Measurements from ENCODE around the gene CCDC102A.
A peak's percentile ranks its signal among the peaks of the same experiment; 100 is the strongest.

CCDC102A gene

DNA sequence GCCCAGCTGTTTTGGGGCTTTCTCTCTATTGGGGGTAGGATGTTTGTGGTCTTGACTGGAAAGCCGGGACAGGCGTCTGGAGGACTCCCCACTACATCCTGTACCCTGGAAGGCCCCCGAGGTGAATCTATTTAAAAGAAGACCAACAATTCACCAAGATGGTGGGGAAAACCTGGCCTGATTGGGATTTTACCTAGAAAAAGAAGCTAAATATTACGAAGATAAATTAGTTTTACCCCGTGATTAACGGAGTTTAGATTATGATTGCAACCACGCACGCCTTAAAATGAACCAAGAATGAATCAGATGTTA, 779 bp upstream of the CCDC102A start:
- no peak for DNase-seq (ENCODE audit: low spot score)

DNA sequence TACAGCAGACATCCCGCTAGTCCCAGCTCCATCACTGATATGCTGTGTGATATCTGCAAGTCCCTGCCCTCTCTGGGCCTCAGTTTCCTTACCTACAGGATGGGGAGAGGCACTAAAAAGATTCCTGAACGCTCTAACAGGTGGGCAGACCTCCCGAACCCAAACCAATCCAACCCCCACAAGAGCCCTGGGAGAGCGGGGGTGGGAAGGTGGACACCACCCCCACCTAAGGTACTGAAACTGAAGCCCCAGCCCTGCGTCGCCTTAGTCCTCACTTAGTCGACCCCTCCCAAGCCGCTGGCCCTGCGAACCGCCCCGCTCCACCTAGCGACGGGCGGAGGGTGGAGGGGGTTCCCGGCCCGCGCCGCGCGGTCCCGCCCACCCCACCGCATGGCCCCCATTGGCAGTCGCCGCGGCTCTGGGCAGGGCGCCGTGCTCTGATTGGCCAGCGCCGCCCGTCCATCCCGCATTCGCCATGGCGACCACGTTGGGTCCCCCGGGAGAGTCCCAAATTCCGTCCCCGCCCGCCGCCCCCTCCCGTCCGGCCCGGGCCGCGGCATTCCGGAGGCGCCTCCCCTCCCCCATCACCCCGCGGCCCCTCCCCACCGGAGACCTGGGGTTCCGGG, 578 bp downstream of the CCDC102A start:
- peak; percentile 99 for DNase-seq (ENCODE audit: low spot score)

GRCh38 chr16:57534881-57535658, 1.3 kb downstream of the CCDC102A start:
- no peak for DNase-seq (ENCODE audit: low spot score)

DNA sequence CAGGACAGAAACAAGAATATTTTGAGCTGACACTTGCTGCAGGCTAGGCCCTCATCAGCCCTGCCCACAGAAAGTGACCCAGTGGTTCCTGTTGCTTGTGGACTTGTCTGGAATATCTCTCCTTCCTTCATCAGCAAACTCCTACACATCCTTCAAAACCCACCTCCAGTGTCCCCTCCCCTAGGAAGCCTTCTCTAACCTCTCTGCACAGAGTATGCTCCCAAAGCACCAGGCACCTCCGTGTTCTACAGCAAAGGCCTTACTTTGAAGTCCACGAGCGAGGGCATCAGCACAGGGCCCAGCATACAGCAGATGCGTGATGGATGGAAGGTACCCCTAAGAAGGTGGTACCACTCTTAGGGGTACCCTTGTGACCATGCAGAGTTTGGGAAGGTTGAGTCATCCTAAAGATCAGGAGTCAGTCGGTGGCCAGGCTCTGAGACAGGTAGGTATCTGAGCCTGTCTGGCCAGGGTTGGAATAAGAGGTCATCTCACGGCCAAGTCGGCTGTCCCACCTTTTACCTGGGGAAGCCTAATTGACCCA, 2.0 kb downstream of the CCDC102A start:
- no peak for DNase-seq (ENCODE audit: low spot score)

- no peak for DNase-seq (ENCODE audit: low spot score)
Measured at GRCh38 chr16:57533431-57534336, 2.7 kb downstream of the CCDC102A start.

- no peak for DNase-seq (ENCODE audit: low spot score)
Measured at GRCh38 chr16:57532266-57532625, 4.1 kb downstream of the CCDC102A start.

- no peak for DNase-seq (ENCODE audit: low spot score)
Measured at GRCh38 chr16:57531635-57532265, 4.6 kb downstream of the CCDC102A start.

GRCh38 chr16:57531253-57531575, 5.2 kb downstream of the CCDC102A start:
- no peak for DNase-seq (ENCODE audit: low spot score)

- no peak for DNase-seq (ENCODE audit: low spot score)
Measured at GRCh38 chr16:57530522-57531252, 5.7 kb downstream of the CCDC102A start.

DNA sequence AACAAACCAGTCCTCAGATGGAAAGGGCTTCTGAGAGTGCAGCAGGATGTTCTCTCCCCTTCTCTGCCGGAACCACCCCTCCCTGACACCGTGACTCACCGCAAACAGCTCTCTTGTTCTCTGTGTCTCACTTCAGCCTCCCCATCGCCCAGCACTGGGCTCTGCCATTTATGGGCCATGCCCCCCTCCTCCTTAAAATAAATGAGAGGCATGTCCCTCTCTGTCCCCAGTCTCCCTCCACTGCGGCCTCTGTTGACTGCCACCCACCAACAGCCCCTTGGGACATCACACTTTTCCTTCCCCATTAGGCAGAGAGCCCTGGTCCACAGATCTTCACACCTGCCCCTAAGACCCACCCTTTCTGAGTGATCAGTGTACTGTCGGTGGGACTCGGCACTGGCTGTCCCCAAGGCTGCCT, 6.3 kb downstream of the CCDC102A start:
- DNase-seq (ENCODE audit: low spot score): peak; percentile 67

DNA sequence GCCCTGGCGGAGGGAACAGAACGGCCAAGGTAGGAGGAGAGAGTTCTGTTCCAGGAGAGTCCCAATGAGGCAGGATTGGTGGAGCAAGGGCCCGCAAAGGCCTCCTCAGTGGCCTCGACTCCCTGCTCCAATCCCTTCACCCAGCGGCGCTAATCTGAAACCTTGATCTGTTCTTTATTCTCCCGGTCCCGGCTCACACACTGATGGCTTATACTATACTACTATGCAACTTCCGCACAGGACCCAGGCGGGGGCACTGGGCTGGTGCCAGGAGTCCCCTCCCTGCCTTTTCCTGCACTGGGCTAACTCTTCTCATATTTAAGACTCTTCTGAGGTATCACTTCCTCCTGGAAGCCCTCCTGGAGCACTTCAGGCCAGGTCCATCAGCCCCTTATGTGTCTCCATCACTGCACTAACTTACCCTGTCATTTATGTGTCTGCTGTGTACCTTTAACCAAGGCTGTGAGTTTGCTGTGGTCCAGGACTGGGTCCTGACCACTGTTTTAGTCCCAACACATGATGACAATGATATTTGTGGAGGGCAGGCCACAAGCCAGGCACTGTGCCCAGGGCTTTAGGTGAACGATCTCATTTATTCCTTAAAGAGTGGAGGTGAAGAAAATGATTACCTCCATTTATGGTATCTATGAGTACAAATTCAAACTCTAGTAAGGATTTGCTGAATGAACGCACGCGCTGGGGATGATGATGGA, 6.8 kb downstream of the CCDC102A start:
- no peak for DNase-seq (ENCODE audit: low spot score)

GRCh38 chr16:57528499-57529390, 7.6 kb downstream of the CCDC102A start:
- DNase-seq (ENCODE audit: low spot score): no peak

DNA sequence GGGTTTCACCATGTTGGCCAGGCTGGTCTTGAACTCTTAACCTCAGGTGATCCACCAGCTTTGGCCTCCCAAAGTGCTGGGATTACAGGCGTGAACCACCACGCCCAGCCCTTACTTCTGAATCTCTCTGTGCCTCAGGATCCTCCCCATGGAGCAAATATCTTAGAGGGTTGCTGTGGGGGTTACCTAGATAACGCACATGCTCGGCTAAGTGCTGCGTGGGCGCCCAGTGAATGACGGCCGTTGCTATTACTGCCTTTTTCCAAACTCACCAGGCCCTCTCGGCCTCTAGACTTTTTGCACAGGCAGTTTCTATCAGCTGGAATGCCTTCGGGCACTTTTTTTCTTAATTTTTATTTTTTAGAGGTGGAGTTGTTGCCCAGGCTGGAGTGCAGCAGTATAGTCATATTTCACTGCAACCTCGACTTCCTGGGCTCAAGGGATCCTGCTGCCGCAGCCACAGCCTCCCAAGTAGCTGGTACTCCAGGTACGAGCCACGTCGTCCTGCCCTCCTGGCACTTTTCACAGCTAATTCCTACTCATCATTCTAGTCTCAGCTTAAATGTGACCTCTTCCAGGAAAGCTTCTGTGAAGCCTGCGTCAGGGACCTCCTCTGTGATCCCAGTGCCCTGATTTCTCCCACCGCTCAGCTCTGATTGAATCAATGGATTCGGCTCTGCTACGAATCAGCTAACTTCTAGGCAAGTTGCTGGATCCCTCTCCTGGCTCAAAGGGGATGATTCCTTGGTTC, 8.6 kb downstream of the CCDC102A start:
- DNase-seq (ENCODE audit: low spot score): no peak

DNA sequence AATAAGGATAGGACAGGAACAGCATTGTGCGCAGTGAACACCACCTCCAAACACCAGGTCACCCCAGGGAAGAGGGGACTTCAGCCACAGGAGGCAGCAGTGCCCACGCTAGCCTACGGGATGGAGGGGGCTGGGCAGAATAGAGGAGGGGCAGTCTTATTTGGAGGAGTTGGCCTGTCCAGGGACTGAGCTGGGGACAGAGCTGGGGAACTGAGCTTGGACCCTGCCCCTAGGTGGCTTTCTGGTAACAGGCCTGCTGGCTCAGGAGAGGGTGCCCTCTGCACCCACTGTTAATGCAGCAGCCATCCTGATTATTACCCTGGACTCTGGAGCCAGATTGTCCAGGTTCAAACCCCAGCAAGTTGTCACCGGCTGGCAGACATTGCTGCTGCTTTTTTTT, 9.3 kb downstream of the CCDC102A start:
- DNase-seq (ENCODE audit: low spot score): no peak

DNA sequence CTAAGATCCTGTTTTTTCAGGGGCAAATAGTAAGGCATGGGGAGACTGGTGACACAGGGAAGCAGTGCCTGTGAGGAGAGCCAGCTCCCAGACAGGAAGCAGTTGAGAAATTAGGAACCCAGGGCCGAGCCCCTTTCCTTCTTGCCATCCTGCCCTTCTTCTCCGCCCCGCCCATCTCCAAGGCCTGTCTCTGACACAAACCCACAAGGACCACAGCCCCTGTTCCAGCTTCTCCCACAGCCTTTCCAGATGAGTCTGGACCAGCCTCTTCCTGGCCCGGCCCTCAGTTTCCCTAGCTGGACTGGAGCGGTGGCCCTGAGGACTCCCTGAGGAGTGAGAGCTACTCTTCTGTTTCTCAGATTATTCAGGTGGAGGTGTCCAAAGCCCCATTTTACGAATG, 9.9 kb downstream of the CCDC102A start:
- DNase-seq (ENCODE audit: low spot score): no peak

DNA sequence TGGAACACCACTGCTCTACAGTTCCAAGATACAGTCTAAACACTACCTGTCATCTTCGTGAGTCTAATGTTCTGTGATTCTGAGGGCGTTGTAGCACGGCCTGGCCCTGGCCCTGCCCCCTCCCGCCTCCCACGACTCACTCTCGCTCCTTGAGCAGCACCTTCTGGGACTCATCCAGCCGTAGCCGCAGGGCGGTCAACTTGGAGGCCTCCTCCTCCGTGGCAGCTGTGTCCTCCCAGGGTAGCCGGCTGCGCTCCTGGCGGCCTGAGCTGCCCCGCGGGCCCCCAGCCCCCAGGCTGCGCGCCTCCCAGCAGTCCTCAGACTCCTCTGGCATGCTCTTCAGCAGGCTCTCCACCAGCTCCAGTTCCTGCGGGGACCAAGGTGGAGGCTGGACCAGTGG, 10.6 kb downstream of the CCDC102A start:
- DNase-seq (ENCODE audit: low spot score): no peak

GRCh38 chr16:57522960-57523359, 13.4 kb downstream of the CCDC102A start:
- DNase-seq (ENCODE audit: low spot score): no peak

- peak; percentile 87 for DNase-seq (ENCODE audit: low spot score)
Measured at GRCh38 chr16:57519796-57520360, 16.5 kb downstream of the CCDC102A start.

DNA sequence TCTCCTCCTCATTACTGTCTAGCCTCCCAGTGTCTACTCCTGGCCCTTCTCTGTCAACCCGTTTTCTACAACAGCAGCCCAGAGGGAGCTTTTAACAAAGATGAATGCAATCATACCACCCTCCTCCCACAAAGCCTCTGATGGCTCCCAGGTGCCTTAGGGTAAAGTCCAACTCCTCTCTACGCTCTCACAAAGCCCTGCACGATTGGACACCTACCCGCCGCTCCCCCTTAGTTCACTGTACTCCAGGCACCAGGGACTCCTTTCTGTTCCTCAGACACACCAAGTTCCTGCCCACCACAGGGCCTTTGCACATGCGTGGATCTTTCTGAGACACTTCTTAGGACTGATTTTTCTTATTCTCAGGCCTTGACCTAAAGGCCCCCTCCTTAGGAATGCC, 17.4 kb downstream of the CCDC102A start:
- DNase-seq (ENCODE audit: low spot score): no peak

Measured in AG08395 (cell line).